GM10266 (cell line): ENCODE results near the gene PTPN18.
"Not testable (repeated sequence)": the region's sequence is repeated elsewhere in the genome, so short reads cannot be mapped to it uniquely, and the experiment has no call there.

Experiments
- DNase-seq: peaks from one replicate; pipeline ENCODE4 v3.0.0; 2012; ENCODE audit errors: extremely low spot score
- TF ChIP-seq, protein P1 (sequence below): IDR thresholded peaks from 2 replicates; pipeline ENCODE4 v1.5.1; 2012; ENCODE audit warnings: mild to moderate bottlenecking, low read depth; ENCODE audit not compliant: control insufficient read depth, insufficient read depth; ENCODE audit errors: missing control alignments

PTPN18 gene

DNA sequence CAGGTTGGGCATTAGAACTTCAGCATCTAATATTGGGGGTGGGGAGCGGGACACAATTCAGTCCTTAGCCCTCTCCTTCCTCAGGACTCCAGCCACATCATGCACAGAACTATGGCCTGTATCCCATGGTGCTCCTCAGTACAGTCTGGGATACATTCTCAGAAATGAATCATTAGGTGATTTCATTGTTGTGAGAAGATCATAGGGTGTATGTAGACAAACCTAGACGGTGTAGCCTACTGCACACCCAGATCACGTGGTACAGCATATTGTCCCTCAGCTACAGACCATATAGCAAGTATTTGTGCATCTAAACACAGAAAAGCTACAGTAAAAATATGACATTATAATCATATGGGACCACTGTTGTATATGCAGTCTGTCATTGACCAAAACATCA, 36.3 kb upstream of the PTPN18 start:
- no peak for DNase-seq

GRCh38 chr2:130327703-130328527, 27.9 kb upstream of the PTPN18 start:
- TF ChIP-seq, protein P1, sequence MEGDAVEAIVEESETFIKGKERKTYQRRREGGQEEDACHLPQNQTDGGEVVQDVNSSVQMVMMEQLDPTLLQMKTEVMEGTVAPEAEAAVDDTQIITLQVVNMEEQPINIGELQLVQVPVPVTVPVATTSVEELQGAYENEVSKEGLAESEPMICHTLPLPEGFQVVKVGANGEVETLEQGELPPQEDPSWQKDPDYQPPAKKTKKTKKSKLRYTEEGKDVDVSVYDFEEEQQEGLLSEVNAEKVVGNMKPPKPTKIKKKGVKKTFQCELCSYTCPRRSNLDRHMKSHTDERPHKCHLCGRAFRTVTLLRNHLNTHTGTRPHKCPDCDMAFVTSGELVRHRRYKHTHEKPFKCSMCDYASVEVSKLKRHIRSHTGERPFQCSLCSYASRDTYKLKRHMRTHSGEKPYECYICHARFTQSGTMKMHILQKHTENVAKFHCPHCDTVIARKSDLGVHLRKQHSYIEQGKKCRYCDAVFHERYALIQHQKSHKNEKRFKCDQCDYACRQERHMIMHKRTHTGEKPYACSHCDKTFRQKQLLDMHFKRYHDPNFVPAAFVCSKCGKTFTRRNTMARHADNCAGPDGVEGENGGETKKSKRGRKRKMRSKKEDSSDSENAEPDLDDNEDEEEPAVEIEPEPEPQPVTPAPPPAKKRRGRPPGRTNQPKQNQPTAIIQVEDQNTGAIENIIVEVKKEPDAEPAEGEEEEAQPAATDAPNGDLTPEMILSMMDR = no peak
- DNase-seq = no peak

More for the DNA sequence above, 36.3 kb upstream of the PTPN18 start:
- TF ChIP-seq, protein P1 = no peak

GRCh38 chr2:130328710-130329109, 27.1 kb upstream of the PTPN18 start:
- TF ChIP-seq, protein P1 = no peak
- no peak for DNase-seq

- peak; percentile 86 for DNase-seq
- TF ChIP-seq, protein P1 = peak; percentile 86
Observed at GRCh38 chr2:130332271-130333073, 23.4 kb upstream of the PTPN18 start.

DNA sequence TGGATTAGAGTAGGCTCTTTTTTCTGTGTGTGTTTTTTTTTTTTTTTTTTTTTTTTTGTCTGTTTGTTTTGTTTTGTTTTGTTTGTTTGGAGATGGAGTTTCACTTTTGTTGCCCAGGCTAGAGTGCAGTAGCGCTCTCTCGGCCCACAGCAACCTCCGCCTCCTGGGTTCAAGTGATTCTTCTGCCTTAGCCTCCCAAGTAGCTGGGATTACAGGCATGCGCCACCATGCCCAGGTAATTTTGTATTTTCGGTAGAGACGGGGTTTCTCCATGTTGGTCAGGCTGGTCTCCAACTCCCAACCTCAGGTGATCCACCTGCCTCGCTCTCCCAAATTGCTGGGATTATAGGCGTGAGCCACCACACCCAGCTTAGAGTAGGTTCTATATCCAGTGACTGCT, 22.6 kb upstream of the PTPN18 start:
- DNase-seq = not testable (repeated sequence)

DNA sequence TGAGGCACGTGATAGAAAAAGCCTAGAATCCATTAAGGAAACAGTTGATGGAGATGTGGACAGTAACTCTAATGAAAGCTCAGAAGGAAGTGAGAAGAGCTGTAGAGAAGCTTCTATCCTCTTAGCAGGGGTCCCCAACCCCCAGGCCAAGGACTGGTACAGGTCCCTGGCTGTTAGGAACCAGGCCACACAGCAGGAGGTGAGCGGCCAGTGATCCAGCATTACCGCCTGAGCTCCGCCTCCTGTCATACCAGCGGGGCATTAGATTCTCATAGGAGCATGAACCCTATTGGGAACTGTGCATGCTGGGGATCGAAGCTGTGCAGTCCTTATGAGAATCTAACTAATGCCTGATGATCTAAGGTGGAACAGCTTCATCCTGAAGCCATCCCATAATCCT, 21.8 kb upstream of the PTPN18 start:
- no peak for DNase-seq
- TF ChIP-seq, protein P1 = no peak

DNA sequence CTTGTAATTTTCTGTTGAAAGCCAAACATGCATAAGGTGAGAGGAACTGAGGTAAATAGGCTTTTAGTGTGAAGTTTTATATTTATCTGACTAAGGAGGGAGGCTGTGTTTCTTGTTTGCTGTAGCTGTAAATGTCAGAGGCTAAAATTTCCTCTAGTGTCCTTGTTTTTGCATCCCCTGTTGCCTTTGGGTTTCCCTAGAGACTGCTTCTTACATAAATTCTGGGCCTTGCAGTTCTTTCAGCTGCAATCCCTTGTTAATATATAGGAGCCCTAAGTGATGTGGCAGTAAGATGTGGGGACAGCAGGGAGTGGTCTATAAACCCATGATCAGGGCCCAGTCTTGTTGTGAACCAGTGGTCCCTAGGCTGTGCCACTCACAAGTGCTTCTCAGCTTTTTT, 20.6 kb upstream of the PTPN18 start:
- TF ChIP-seq, protein P1 = no peak
- DNase-seq = no peak
